GM21515 (cell line): ENCODE results near the gene SLC15A1.
A peak's percentile ranks its signal among the peaks of the same experiment; 100 is the strongest.

Source experiments
- ATAC-seq: cut with Tn5 transposase; IDR thresholded peaks from one replicate; pipeline ENCODE4 v1.9.1; 2021; ENCODE audit not compliant: unreplicated experiment

Gene SLC15A1

GRCh38 chr13:98707281-98707999 lies 45.0 kb downstream of the SLC15A1 start:
- ATAC-seq: peak; percentile 82

- ATAC-seq: no peak
These were observed 45.9 kb downstream of the SLC15A1 start for GRCh38 chr13:98706446-98707110.

- ATAC-seq: no peak
These were observed 54.7 kb downstream of the SLC15A1 start for GRCh38 chr13:98697791-98698190.

- no peak for ATAC-seq
These were observed 58.7 kb downstream of the SLC15A1 start for GRCh38 chr13:98693756-98694155.

GRCh38 chr13:98691360-98691759 lies 61.1 kb downstream of the SLC15A1 start:
- ATAC-seq: no peak

- no peak for ATAC-seq
These were observed 62.0 kb downstream of the SLC15A1 start for GRCh38 chr13:98690348-98691022.

- no peak for ATAC-seq
These were observed 63.0 kb downstream of the SLC15A1 start for GRCh38 chr13:98689347-98689968.

- no peak for ATAC-seq
These were observed 64.1 kb downstream of the SLC15A1 start for GRCh38 chr13:98688373-98688772.

- ATAC-seq: no peak
These were observed 65.2 kb downstream of the SLC15A1 start for GRCh38 chr13:98687319-98687718.

- no peak for ATAC-seq
These were observed 66.2 kb downstream of the SLC15A1 start for GRCh38 chr13:98686270-98686669.

- ATAC-seq: no peak
These were observed 67.3 kb downstream of the SLC15A1 start for GRCh38 chr13:98685146-98685545.

GRCh38 chr13:98681049-98681448 lies 71.4 kb downstream of the SLC15A1 start:
- ATAC-seq: no peak

- no peak for ATAC-seq
These were observed 73.7 kb downstream of the SLC15A1 start for GRCh38 chr13:98678741-98679140.

- ATAC-seq: no peak
These were observed 75.1 kb downstream of the SLC15A1 start for GRCh38 chr13:98677398-98677797.

- ATAC-seq: no peak
These were observed 76.2 kb downstream of the SLC15A1 start for GRCh38 chr13:98676239-98676638.

GRCh38 chr13:98675837-98676236 lies 76.6 kb downstream of the SLC15A1 start:
- no peak for ATAC-seq

- no peak for ATAC-seq
These were observed 77.4 kb downstream of the SLC15A1 start for GRCh38 chr13:98675066-98675465.

GRCh38 chr13:98672947-98673613 lies 79.4 kb downstream of the SLC15A1 start:
- peak; percentile 83 for ATAC-seq

- no peak for ATAC-seq
These were observed 84.3 kb downstream of the SLC15A1 start for GRCh38 chr13:98668155-98668554.

GRCh38 chr13:98665638-98665995 lies 86.9 kb downstream of the SLC15A1 start:
- ATAC-seq: no peak
